ENCODE measurements around the gene LNP1.

Gene LNP1

GRCh38 chr3:100399341-100400071, 1.8 kb upstream of the LNP1 start:
- DNase-seq (ENCODE audit: low read depth, low spot score): no peak

GRCh38 chr3:100400419-100400779, 940 bp upstream of the LNP1 start:
- no peak for DNase-seq (ENCODE audit: low read depth, low spot score)

GRCh38 chr3:100401674-100402041, 319 bp downstream of the LNP1 start:
- DNase-seq (ENCODE audit: low read depth, low spot score): no peak

- no peak for DNase-seq (ENCODE audit: low read depth, low spot score)
Measured at GRCh38 chr3:100402256-100402655, 917 bp downstream of the LNP1 start.

GRCh38 chr3:100402891-100403290, 1.6 kb downstream of the LNP1 start:
- DNase-seq (ENCODE audit: low read depth, low spot score): no peak

GRCh38 chr3:100403362-100404249, 2.3 kb downstream of the LNP1 start:
- DNase-seq (ENCODE audit: low read depth, low spot score): no peak

GRCh38 chr3:100404250-100404548, 2.9 kb downstream of the LNP1 start:
- DNase-seq (ENCODE audit: low read depth, low spot score): no peak

- DNase-seq (ENCODE audit: low read depth, low spot score): no peak
Measured at GRCh38 chr3:100407164-100407563, 5.8 kb downstream of the LNP1 start.

GRCh38 chr3:100407977-100408532, 6.7 kb downstream of the LNP1 start:
- no peak for DNase-seq (ENCODE audit: low read depth, low spot score)

GRCh38 chr3:100411091-100411982, 10.0 kb downstream of the LNP1 start:
- DNase-seq (ENCODE audit: low read depth, low spot score): no peak

- DNase-seq (ENCODE audit: low read depth, low spot score): no peak
Measured at GRCh38 chr3:100412912-100413590, 11.7 kb downstream of the LNP1 start.

- DNase-seq (ENCODE audit: low read depth, low spot score): no peak
Measured at GRCh38 chr3:100413613-100414012, 12.3 kb downstream of the LNP1 start.

GRCh38 chr3:100416176-100416575, 14.8 kb downstream of the LNP1 start:
- DNase-seq (ENCODE audit: low read depth, low spot score): no peak

- no peak for DNase-seq (ENCODE audit: low read depth, low spot score)
Measured at GRCh38 chr3:100416863-100417262, 15.5 kb downstream of the LNP1 start.

GRCh38 chr3:100419406-100419805, 18.1 kb downstream of the LNP1 start:
- DNase-seq (ENCODE audit: low read depth, low spot score): no peak

GRCh38 chr3:100420885-100421284, 19.5 kb downstream of the LNP1 start:
- DNase-seq (ENCODE audit: low read depth, low spot score): no peak

GRCh38 chr3:100423611-100424010, 22.3 kb downstream of the LNP1 start:
- no peak for DNase-seq (ENCODE audit: low read depth, low spot score)

- DNase-seq (ENCODE audit: low read depth, low spot score): no peak
Measured at GRCh38 chr3:100424261-100424660, 22.9 kb downstream of the LNP1 start.

GRCh38 chr3:100425316-100425715, 24.0 kb downstream of the LNP1 start:
- DNase-seq (ENCODE audit: low read depth, low spot score): no peak

GRCh38 chr3:100426067-100426682, 24.8 kb downstream of the LNP1 start:
- no peak for DNase-seq (ENCODE audit: low read depth, low spot score)

GRCh38 chr3:100427699-100428098, 26.4 kb downstream of the LNP1 start:
- DNase-seq (ENCODE audit: low read depth, low spot score): no peak
